ENCODE data around the gene RNF31.

DNA sequence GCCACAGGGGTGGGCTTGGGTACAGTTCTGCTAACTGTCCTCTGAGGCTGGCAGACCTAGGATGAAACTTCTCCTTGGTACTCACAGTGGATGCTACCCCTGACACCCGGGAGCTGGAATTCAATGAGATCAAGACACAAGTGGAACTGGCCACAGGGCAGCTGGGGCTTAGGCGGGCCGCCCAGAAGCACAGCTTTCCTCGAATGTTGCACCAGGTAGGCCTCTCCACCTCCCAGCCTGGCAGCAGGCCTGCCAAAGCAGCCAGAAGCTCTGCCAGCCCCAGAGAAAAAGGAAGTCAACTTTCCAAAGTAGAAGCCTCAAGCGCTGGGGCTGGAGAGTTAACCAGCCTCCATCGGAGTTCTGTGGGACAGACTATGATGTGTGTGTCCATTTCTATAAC, 30.1 kb upstream of the RNF31 start:
- TF ChIP-seq GABPA (IDR thresholded peaks at IDR 0.05; ENCODE audit: low read depth) = no peak
- TF ChIP-seq, protein P1, sequence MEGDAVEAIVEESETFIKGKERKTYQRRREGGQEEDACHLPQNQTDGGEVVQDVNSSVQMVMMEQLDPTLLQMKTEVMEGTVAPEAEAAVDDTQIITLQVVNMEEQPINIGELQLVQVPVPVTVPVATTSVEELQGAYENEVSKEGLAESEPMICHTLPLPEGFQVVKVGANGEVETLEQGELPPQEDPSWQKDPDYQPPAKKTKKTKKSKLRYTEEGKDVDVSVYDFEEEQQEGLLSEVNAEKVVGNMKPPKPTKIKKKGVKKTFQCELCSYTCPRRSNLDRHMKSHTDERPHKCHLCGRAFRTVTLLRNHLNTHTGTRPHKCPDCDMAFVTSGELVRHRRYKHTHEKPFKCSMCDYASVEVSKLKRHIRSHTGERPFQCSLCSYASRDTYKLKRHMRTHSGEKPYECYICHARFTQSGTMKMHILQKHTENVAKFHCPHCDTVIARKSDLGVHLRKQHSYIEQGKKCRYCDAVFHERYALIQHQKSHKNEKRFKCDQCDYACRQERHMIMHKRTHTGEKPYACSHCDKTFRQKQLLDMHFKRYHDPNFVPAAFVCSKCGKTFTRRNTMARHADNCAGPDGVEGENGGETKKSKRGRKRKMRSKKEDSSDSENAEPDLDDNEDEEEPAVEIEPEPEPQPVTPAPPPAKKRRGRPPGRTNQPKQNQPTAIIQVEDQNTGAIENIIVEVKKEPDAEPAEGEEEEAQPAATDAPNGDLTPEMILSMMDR (IDR thresholded peaks at IDR 0.05; ENCODE audit: insufficient read depth, low read length) = no peak

Data from HL-60 (cell line).